DOHH2 (cell line): Measurements from ENCODE around the gene GBP2.

Source experiments
- CTCF ChIP-seq: fragments of 200-600 bp; sonication (generic); IDR thresholded peaks from one replicate; pipeline ENCODE4 v1.5.1; 2014; ENCODE audit warnings: antibody characterized with exemption, mild to moderate bottlenecking, low read depth, low read length; ENCODE audit not compliant: poor library complexity, severe bottlenecking
- EZH2phosphoT487 ChIP-seq: fragments of 200-600 bp; sonication (generic); IDR thresholded peaks from 2 replicates; pipeline ENCODE4 v1.6.1; 2017; ENCODE audit warnings: borderline replicate concordance, mild to moderate bottlenecking, antibody characterized with exemption, low read length, moderate library complexity, mixed read lengths

GRCh38 chr1:89143484-89143883, 17.6 kb upstream of the GBP2 start:
- no peak for TF ChIP-seq CTCF
- TF ChIP-seq EZH2phosphoT487, result no peak
